Measurements from ENCODE around the gene RNF157. TPM values are rescaled to one million over a fixed set of nuclear protein-coding genes. Genes with fewer than 3 reads are reported as not detected.

Gene RNF157
- total RNA-seq, 1 experiment from 2014 or later = 11.2 TPM

- TF ChIP-seq MYBL2 (CRISPR knock-in tag; IDR thresholded peaks at IDR 0.05) = peak; percentile 55; the same call in 1 of the 2 replicates
- TF ChIP-seq PRRX2 (CRISPR knock-in tag; IDR thresholded peaks at IDR 0.05) = no peak
- TF ChIP-seq EMX1 (CRISPR knock-in tag; IDR thresholded peaks at IDR 0.05) = no peak
- TF ChIP-seq ZNF512 (CRISPR knock-in tag; IDR thresholded peaks at IDR 0.05; ENCODE audit: borderline replicate concordance) = no peak
- TF ChIP-seq, protein P1, sequence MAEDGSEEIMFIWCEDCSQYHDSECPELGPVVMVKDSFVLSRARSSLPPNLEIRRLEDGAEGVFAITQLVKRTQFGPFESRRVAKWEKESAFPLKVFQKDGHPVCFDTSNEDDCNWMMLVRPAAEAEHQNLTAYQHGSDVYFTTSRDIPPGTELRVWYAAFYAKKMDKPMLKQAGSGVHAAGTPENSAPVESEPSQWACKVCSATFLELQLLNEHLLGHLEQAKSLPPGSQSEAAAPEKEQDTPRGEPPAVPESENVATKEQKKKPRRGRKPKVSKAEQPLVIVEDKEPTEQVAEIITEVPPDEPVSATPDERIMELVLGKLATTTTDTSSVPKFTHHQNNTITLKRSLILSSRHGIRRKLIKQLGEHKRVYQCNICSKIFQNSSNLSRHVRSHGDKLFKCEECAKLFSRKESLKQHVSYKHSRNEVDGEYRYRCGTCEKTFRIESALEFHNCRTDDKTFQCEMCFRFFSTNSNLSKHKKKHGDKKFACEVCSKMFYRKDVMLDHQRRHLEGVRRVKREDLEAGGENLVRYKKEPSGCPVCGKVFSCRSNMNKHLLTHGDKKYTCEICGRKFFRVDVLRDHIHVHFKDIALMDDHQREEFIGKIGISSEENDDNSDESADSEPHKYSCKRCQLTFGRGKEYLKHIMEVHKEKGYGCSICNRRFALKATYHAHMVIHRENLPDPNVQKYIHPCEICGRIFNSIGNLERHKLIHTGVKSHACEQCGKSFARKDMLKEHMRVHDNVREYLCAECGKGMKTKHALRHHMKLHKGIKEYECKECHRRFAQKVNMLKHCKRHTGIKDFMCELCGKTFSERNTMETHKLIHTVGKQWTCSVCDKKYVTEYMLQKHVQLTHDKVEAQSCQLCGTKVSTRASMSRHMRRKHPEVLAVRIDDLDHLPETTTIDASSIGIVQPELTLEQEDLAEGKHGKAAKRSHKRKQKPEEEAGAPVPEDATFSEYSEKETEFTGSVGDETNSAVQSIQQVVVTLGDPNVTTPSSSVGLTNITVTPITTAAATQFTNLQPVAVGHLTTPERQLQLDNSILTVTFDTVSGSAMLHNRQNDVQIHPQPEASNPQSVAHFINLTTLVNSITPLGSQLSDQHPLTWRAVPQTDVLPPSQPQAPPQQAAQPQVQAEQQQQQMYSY (CRISPR knock-in tag; IDR thresholded peaks at IDR 0.05) = no peak
- TF ChIP-seq, protein P2, sequence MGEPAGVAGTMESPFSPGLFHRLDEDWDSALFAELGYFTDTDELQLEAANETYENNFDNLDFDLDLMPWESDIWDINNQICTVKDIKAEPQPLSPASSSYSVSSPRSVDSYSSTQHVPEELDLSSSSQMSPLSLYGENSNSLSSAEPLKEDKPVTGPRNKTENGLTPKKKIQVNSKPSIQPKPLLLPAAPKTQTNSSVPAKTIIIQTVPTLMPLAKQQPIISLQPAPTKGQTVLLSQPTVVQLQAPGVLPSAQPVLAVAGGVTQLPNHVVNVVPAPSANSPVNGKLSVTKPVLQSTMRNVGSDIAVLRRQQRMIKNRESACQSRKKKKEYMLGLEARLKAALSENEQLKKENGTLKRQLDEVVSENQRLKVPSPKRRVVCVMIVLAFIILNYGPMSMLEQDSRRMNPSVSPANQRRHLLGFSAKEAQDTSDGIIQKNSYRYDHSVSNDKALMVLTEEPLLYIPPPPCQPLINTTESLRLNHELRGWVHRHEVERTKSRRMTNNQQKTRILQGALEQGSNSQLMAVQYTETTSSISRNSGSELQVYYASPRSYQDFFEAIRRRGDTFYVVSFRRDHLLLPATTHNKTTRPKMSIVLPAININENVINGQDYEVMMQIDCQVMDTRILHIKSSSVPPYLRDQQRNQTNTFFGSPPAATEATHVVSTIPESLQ (CRISPR knock-in tag; IDR thresholded peaks at IDR 0.05) = no peak
- TF ChIP-seq, protein P3, sequence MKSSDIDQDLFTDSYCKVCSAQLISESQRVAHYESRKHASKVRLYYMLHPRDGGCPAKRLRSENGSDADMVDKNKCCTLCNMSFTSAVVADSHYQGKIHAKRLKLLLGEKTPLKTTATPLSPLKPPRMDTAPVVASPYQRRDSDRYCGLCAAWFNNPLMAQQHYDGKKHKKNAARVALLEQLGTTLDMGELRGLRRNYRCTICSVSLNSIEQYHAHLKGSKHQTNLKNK (CRISPR knock-in tag; IDR thresholded peaks at IDR 0.05) = no peak
- TF ChIP-seq, protein P4, sequence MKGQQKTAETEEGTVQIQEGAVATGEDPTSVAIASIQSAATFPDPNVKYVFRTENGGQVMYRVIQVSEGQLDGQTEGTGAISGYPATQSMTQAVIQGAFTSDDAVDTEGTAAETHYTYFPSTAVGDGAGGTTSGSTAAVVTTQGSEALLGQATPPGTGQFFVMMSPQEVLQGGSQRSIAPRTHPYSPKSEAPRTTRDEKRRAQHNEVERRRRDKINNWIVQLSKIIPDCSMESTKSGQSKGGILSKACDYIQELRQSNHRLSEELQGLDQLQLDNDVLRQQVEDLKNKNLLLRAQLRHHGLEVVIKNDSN (CRISPR knock-in tag; IDR thresholded peaks at IDR 0.05) = peak; percentile 43; the same call in 1 of the 2 replicates
- TF ChIP-seq, protein P5, sequence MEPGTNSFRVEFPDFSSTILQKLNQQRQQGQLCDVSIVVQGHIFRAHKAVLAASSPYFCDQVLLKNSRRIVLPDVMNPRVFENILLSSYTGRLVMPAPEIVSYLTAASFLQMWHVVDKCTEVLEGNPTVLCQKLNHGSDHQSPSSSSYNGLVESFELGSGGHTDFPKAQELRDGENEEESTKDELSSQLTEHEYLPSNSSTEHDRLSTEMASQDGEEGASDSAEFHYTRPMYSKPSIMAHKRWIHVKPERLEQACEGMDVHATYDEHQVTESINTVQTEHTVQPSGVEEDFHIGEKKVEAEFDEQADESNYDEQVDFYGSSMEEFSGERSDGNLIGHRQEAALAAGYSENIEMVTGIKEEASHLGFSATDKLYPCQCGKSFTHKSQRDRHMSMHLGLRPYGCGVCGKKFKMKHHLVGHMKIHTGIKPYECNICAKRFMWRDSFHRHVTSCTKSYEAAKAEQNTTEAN (CRISPR knock-in tag; IDR thresholded peaks at IDR 0.05) = peak; percentile 77; the same call in 1 of the 2 replicates
- no peak for TF ChIP-seq KAT7 (CRISPR knock-in tag; IDR thresholded peaks at IDR 0.05; ENCODE audit: borderline replicate concordance)
- no peak for TF ChIP-seq ZSCAN18 (CRISPR knock-in tag; IDR thresholded peaks at IDR 0.05)
- TF ChIP-seq IRF2 (CRISPR knock-in tag; IDR thresholded peaks at IDR 0.05; ENCODE audit: borderline replicate concordance, low read depth) = no peak
- TF ChIP-seq E2F1 (CRISPR knock-in tag; IDR thresholded peaks at IDR 0.05) = no peak
- no peak for TF ChIP-seq HMGXB4 (CRISPR knock-in tag; IDR thresholded peaks at IDR 0.05)
- no peak for TF ChIP-seq TEAD1 (CRISPR knock-in tag; IDR thresholded peaks at IDR 0.05)
- no peak for TF ChIP-seq ZNF671 (CRISPR knock-in tag; IDR thresholded peaks at IDR 0.05)
These were observed 587 bp downstream of the RNF157 start (continued) for GRCh38 chr17:76239538-76240274.
